ENCODE measurements around the gene PRSS22. TPM values are rescaled to one million over a fixed set of nuclear protein-coding genes. Genes with fewer than 3 reads are reported as not detected.

PRSS22 gene
- total and polyA plus RNA-seq, 4 experiments from 2014 or later, result 0.39 to 0.42 TPM; not detected in 2

GRCh38 chr16:2822496-2822895, 35.5 kb downstream of the PRSS22 start:
- no peaks in the 10 kb centered on the region for H3K36me3 Mint-ChIP-seq
- H3K4me3 Mint-ChIP-seq, result no peak overlapping the region

DNA sequence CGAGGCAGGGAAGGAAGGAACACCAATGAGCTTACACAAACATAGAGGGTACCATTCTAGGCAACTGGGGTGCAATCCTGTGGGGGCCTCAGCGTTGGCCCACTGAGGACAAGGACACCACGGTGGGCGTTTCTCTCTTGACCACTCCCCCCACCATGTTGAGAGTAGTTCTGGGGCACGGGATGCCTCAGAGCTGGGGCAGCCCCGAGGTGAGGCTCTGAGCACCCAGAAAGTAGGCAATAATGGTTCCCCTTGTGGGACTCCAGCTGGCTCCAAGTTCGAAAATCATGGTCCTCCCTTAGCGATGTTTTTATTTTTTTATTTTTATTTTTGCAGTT, 35.8 kb downstream of the PRSS22 start:
- Mint-ChIP-seq H3K4me1 (no peaks in the 10 kb centered on the region), H3K9me3 (no peaks in the 10 kb centered on the region), H3K27ac (no peak overlapping the region), H3K27me3 (peaks cover 1 to 3% of the 10 kb centered on the region in 2 donors), H3K36me3 (no peaks in the 10 kb centered on the region), H3K4me3 (no peak overlapping the region)
- ChIA-PET POLR2A (ENCODE audit: partially characterized antibody) (interaction anchor here (0.8 kb wide), 1 partner anchor 113 kb away, joined by 3 read pairs; no protein-coding TSS in a partner anchor), CTCF (ENCODE audit: partially characterized antibody) (interaction anchor here (1.6 kb wide), 1 partner anchor 16 kb away, joined by 3 read pairs; no protein-coding TSS in a partner anchor)
- DNase-seq, result no peak
- Histone ChIP-seq H3K4me3 (ENCODE audit: low read length in 2 of 2) (no peak overlapping the region), H3K4me1 (ENCODE audit: insufficient read depth, low read length) (no peaks in the 10 kb centered on the region), H3K27ac (ENCODE audit: low read depth, low read length) (no peak overlapping the region), H3K27me3 (ENCODE audit: insufficient read depth, low read length) (no peaks in the 10 kb centered on the region), H3K36me3 (ENCODE audit: insufficient read depth, low read length) (no peaks in the 10 kb centered on the region), H3K9me3 (ENCODE audit: control insufficient read depth in 1 of 2, low read length in 2 of 2) (no peaks in the 10 kb centered on the region)
- intact Hi-C loops (cut with micrococcal nuclease), result no loop called here

More at GRCh38 chr16:2822496-2822895, 35.5 kb downstream of the PRSS22 start:
- H3K4me1 Mint-ChIP-seq, result no peaks in the 10 kb centered on the region
- no peaks in the 10 kb centered on the region for H3K9me3 ChIP-seq (ENCODE audit: control insufficient read depth in 1 of 2, low read length in 2 of 2)
- H3K27me3 Mint-ChIP-seq, result peaks cover 1 to 3% of the 10 kb centered on the region in 2 donors
- no peaks in the 10 kb centered on the region for H3K9me3 Mint-ChIP-seq
- H3K4me1 ChIP-seq (ENCODE audit: insufficient read depth, low read length), result no peaks in the 10 kb centered on the region
- intact Hi-C loops (cut with micrococcal nuclease), result no loop called here
- DNase-seq, result no peak
- H3K36me3 ChIP-seq (ENCODE audit: insufficient read depth, low read length), result no peaks in the 10 kb centered on the region
- H3K27ac Mint-ChIP-seq, result no peak overlapping the region
- POLR2A ChIA-PET (ENCODE audit: partially characterized antibody), result no interaction called here
- CTCF ChIA-PET (ENCODE audit: partially characterized antibody), result interaction anchor here (1.6 kb wide), 1 partner anchor 16 kb away, joined by 3 read pairs; no protein-coding TSS in a partner anchor
- H3K27ac ChIP-seq (ENCODE audit: low read depth, low read length), result no peak overlapping the region
- H3K27me3 ChIP-seq (ENCODE audit: insufficient read depth, low read length), result no peaks in the 10 kb centered on the region
- H3K4me3 ChIP-seq (ENCODE audit: low read length in 2 of 2), result no peak overlapping the region

GRCh38 chr16:2821487-2822157, 36.3 kb downstream of the PRSS22 start:
- Histone ChIP-seq H3K9me3 (ENCODE audit: control insufficient read depth in 1 of 2, low read length in 2 of 2) (no peaks in the 10 kb centered on the region), H3K4me1 (ENCODE audit: insufficient read depth, low read length) (no peaks in the 10 kb centered on the region), H3K36me3 (ENCODE audit: insufficient read depth, low read length) (no peaks in the 10 kb centered on the region), H3K4me3 (ENCODE audit: low read length in 2 of 2) (no peak overlapping the region), H3K27me3 (ENCODE audit: insufficient read depth, low read length) (no peaks in the 10 kb centered on the region), H3K27ac (ENCODE audit: low read depth, low read length) (no peak overlapping the region)
- H3K4me3 Mint-ChIP-seq, result no peak overlapping the region
- H3K27me3 Mint-ChIP-seq, result peaks cover 1 to 3% of the 10 kb centered on the region in 2 donors
- no peak overlapping the region for H3K27ac Mint-ChIP-seq
- no peaks in the 10 kb centered on the region for H3K4me1 Mint-ChIP-seq
- CTCF ChIA-PET (ENCODE audit: partially characterized antibody), result interaction anchor here (1.6 kb wide), 1 partner anchor 17 kb away, joined by 3 read pairs; no protein-coding TSS in a partner anchor
- POLR2A ChIA-PET (ENCODE audit: partially characterized antibody), result interaction anchor here (0.8 kb wide), 1 partner anchor 112 kb away, joined by 3 read pairs; no protein-coding TSS in a partner anchor
- H3K9me3 Mint-ChIP-seq, result no peaks in the 10 kb centered on the region
- no peaks in the 10 kb centered on the region for H3K36me3 Mint-ChIP-seq
- no peak for DNase-seq
- intact Hi-C loops (cut with micrococcal nuclease), result no loop called here

DNA sequence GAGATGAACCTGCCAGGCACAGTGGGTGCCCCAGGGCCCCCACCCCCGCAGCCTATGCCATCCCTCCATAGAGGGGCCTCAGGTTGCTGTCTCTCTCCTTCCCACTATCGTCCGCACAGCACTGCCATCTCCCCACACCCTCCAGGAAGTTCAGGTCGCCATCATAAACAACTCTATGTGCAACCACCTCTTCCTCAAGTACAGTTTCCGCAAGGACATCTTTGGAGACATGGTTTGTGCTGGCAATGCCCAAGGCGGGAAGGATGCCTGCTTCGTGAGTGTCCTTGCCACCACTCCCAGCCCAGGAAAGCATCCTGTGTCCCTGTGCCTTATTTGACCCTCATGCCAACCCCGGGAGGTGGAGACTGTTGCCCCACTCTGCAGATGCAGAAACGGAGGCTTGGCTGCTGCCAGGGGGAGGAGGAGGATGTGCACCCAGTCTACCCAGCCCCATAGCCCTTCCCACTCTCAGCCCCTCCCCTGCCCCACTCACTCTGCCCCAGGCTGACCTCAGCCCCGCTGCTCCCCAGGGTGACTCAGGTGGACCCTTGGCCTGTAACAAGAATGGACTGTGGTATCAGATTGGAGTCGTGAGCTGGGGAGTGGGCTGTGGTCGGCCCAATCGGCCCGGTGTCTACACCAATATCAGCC, 37.0 kb downstream of the PRSS22 start:
- H3K27me3 ChIP-seq (ENCODE audit: insufficient read depth, low read length), result no peaks in the 10 kb centered on the region
- H3K27ac ChIP-seq (ENCODE audit: low read depth, low read length), result no peak overlapping the region
- no peaks in the 10 kb centered on the region for H3K4me1 Mint-ChIP-seq
- no peaks in the 10 kb centered on the region for H3K9me3 ChIP-seq (ENCODE audit: control insufficient read depth in 1 of 2, low read length in 2 of 2)
- no peak overlapping the region for H3K27ac Mint-ChIP-seq
- H3K9me3 Mint-ChIP-seq, result no peaks in the 10 kb centered on the region
- intact Hi-C loops (cut with micrococcal nuclease), result no loop called here
- POLR2A ChIA-PET (ENCODE audit: partially characterized antibody), result interaction anchor here (0.8 kb wide), 1 partner anchor 112 kb away, joined by 3 read pairs; no protein-coding TSS in a partner anchor
- CTCF ChIA-PET (ENCODE audit: partially characterized antibody), result no interaction called here
- no peaks in the 10 kb centered on the region for H3K36me3 Mint-ChIP-seq
- no peaks in the 10 kb centered on the region for H3K4me1 ChIP-seq (ENCODE audit: insufficient read depth, low read length)
- H3K4me3 Mint-ChIP-seq, result no peak overlapping the region
- H3K4me3 ChIP-seq (ENCODE audit: low read length in 2 of 2), result no peak overlapping the region
- no peaks in the 10 kb centered on the region for H3K36me3 ChIP-seq (ENCODE audit: insufficient read depth, low read length)
- DNase-seq, result no peak
- H3K27me3 Mint-ChIP-seq, result peaks cover 1 to 3% of the 10 kb centered on the region in 2 donors

GRCh38 chr16:2819939-2820835, 37.8 kb downstream of the PRSS22 start:
- Histone ChIP-seq H3K4me3 (ENCODE audit: low read length in 2 of 2) (no peak overlapping the region), H3K27ac (ENCODE audit: low read depth, low read length) (no peak overlapping the region), H3K9me3 (ENCODE audit: control insufficient read depth in 1 of 2, low read length in 2 of 2) (no peaks in the 10 kb centered on the region), H3K4me1 (ENCODE audit: insufficient read depth, low read length) (no peaks in the 10 kb centered on the region), H3K36me3 (ENCODE audit: insufficient read depth, low read length) (no peaks in the 10 kb centered on the region), H3K27me3 (ENCODE audit: insufficient read depth, low read length) (no peaks in the 10 kb centered on the region)
- no peaks in the 10 kb centered on the region for H3K9me3 Mint-ChIP-seq
- H3K4me3 Mint-ChIP-seq, result no peak overlapping the region
- H3K36me3 Mint-ChIP-seq, result no peaks in the 10 kb centered on the region
- POLR2A ChIA-PET (ENCODE audit: partially characterized antibody), result no interaction called here
- intact Hi-C loops (cut with micrococcal nuclease), result no loop called here
- CTCF ChIA-PET (ENCODE audit: partially characterized antibody), result no interaction called here
- no peak overlapping the region for H3K27ac Mint-ChIP-seq
- DNase-seq, result no peak
- H3K27me3 Mint-ChIP-seq, result peaks cover 1 to 3% of the 10 kb centered on the region in 2 donors
- no peaks in the 10 kb centered on the region for H3K4me1 Mint-ChIP-seq

DNA sequence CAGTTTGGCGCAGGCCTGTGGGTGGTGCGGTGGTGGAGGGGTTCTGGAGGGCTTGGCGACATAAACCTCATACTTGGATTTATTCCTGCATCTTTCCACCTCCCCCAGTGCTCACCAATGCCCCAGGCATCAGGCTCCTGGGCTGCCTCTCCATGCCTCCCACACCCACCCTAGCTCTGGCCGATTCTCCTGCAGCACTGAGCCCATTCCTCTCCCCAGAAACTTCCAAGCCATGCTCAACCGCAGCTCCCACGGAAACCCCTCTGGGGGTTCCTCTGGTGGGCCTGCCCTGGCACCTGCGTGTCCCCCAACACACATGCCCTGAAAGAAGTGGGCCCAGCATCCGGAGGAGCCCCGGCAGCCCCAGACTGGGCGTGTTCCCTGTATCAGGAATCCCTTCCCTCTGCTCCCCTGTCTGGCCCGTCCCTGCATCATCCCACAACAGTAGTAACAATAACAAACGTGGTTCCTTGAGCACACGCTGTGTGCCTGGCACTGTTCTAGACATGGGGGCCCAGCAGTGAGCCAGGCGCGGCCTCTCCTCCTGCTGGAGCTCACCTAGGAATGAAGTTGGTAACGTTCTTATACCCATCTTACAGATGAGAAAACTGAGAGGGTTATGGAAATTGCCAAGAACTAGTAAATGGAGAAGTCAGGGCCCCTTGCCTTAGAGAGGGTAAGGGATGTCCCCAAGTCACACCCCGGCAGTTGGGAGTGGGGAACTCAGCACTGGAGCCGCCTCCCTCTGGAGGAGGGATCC, 38.6 kb downstream of the PRSS22 start:
- Histone ChIP-seq H3K36me3 (ENCODE audit: insufficient read depth, low read length) (no peaks in the 10 kb centered on the region), H3K4me3 (ENCODE audit: low read length in 2 of 2) (no peak overlapping the region), H3K9me3 (ENCODE audit: control insufficient read depth in 1 of 2, low read length in 2 of 2) (no peaks in the 10 kb centered on the region), H3K4me1 (ENCODE audit: insufficient read depth, low read length) (no peaks in the 10 kb centered on the region), H3K27ac (ENCODE audit: low read depth, low read length) (no peak overlapping the region), H3K27me3 (ENCODE audit: insufficient read depth, low read length) (no peaks in the 10 kb centered on the region)
- CTCF ChIA-PET (ENCODE audit: partially characterized antibody), result no interaction called here
- no peaks in the 10 kb centered on the region for H3K9me3 Mint-ChIP-seq
- H3K4me1 Mint-ChIP-seq, result no peaks in the 10 kb centered on the region
- H3K27me3 Mint-ChIP-seq, result peaks cover 1 to 3% of the 10 kb centered on the region in 2 donors
- POLR2A ChIA-PET (ENCODE audit: partially characterized antibody), result no interaction called here
- H3K4me3 Mint-ChIP-seq, result no peak overlapping the region
- peak overlapping the region in 1 of 7 donors; percentile 8 for H3K27ac Mint-ChIP-seq
- DNase-seq, result no peak
- H3K36me3 Mint-ChIP-seq, result no peaks in the 10 kb centered on the region
- intact Hi-C loops (cut with micrococcal nuclease), result no loop called here

Data from CD4-positive, alpha-beta memory T cell (primary cell).